Activated CD4-positive, alpha-beta memory T cell treated with anti-CD3 and anti-CD28 coated beads, Interleukin-2, amount 10 ng/mL, durations not matched to agents 7 days and 5 days (primary cell): ENCODE data around the gene PAIP1. TPM values are rescaled to one million over a fixed set of nuclear protein-coding genes. Genes with fewer than 3 reads are reported as not detected.
"Not testable (repeated sequence)": the region's sequence is repeated elsewhere in the genome, so short reads cannot be mapped to it uniquely, and the experiment has no call there.

Experiments used
- CTCF ChIA-PET: fragments of 350-600 bp; sonication (Branson Sonifier 250); formaldehyde crosslinking; loops from one replicate; lab custom pipeline; 2021; ENCODE audit warnings: antibody characterized with exemption, inconsistent platforms; lab: Charles Lee
- POLR2A ChIA-PET: fragments of 350-600 bp; sonication (Branson Sonifier 250); formaldehyde crosslinking; loops from one replicate; lab custom pipeline; 2021; ENCODE audit warnings: antibody characterized with exemption; lab: Charles Lee
- DNase-seq: peaks from one replicate; pipeline ENCODE4 v3.0.0-alpha.2; 2020
- H3K27ac Mint-ChIP-seq: one replicate; pipeline ENCODE4 v1.8.0; 2021; ENCODE audit warnings: mild to moderate bottlenecking, mixed read lengths
- H3K27me3 Mint-ChIP-seq: one replicate; pipeline ENCODE4 v1.8.0; 2021; ENCODE audit warnings: mixed read lengths
- H3K36me3 Mint-ChIP-seq: one replicate; pipeline ENCODE4 v1.8.0; 2021; ENCODE audit warnings: low read depth, mixed read lengths
- H3K4me1 Mint-ChIP-seq: one replicate; pipeline ENCODE4 v1.8.0; 2021; ENCODE audit warnings: mixed read lengths
- H3K4me3 Mint-ChIP-seq: one replicate; pipeline ENCODE4 v1.8.0; 2021; ENCODE audit warnings: mild to moderate bottlenecking, mixed read lengths
- H3K9me3 Mint-ChIP-seq: one replicate; pipeline ENCODE4 v1.8.0; 2021; ENCODE audit warnings: mixed read lengths
- total RNA-seq, 2 experiments: library from RNA; stranded (reverse); gene quantifications; one replicate each; pipeline ENCODE4 v1.2.3, GENCODE V29; 2021

Gene PAIP1
- total RNA-seq, 2 experiments from 2014 or later: 37.0 to 38.8 TPM

GRCh38 chr5:43588842-43589241 is 32.0 kb upstream of the PAIP1 start:
- ChIA-PET CTCF (interaction anchor here (0.7 to 1.2 kb wide), 2 partner anchors 43 to 75 kb away, joined by 3 read pairs; no protein-coding TSS in a partner anchor), POLR2A (interaction anchor here (1.3 kb wide), 1 partner anchor 15 kb away, joined by 4 read pairs; no protein-coding TSS in a partner anchor)
- H3K9me3 Mint-ChIP-seq: no peaks in the 10 kb centered on the region

GRCh38 chr5:43584166-43584699 is 27.4 kb upstream of the PAIP1 start:
- POLR2A ChIA-PET: no interaction called here
- CTCF ChIA-PET: interaction anchor here (1.2 kb wide), 1 partner anchor 47 kb away, joined by 3 read pairs; no protein-coding TSS in a partner anchor
- no peak for DNase-seq
- Mint-ChIP-seq H3K27ac (no peak overlapping the region), H3K27me3 (no peaks in the 10 kb centered on the region), H3K9me3 (no peaks in the 10 kb centered on the region), H3K4me1 (no peaks in the 10 kb centered on the region), H3K4me3 (no peak overlapping the region), H3K36me3 (peaks cover 12% of the 10 kb centered on the region)

More at GRCh38 chr5:43588842-43589241, 32.0 kb upstream of the PAIP1 start:
- Mint-ChIP-seq H3K4me3 (no peak overlapping the region), H3K27ac (no peak overlapping the region), H3K4me1 (peaks cover 3% of the 10 kb centered on the region), H3K36me3 (peaks cover 13% of the 10 kb centered on the region), H3K27me3 (no peaks in the 10 kb centered on the region)
- DNase-seq: no peak

- no peak for DNase-seq
- POLR2A ChIA-PET: no interaction called here
- Mint-ChIP-seq H3K4me3 (no peak overlapping the region), H3K27ac (no peak overlapping the region), H3K36me3 (peaks cover 8% of the 10 kb centered on the region), H3K9me3 (no peaks in the 10 kb centered on the region), H3K4me1 (no peaks in the 10 kb centered on the region), H3K27me3 (no peaks in the 10 kb centered on the region)
- CTCF ChIA-PET: interaction anchor here (1.2 kb wide), 1 partner anchor 47 kb away, joined by 3 read pairs; no protein-coding TSS in a partner anchor
These were observed 26.8 kb upstream of the PAIP1 start for GRCh38 chr5:43583724-43584123.

GRCh38 chr5:43582082-43583005 is 25.5 kb upstream of the PAIP1 start:
- Mint-ChIP-seq H3K9me3 (no peaks in the 10 kb centered on the region), H3K27ac (no peak overlapping the region), H3K4me3 (no peak overlapping the region), H3K4me1 (no peaks in the 10 kb centered on the region), H3K36me3 (peaks cover 8% of the 10 kb centered on the region), H3K27me3 (no peaks in the 10 kb centered on the region)
- ChIA-PET CTCF (no interaction called here), POLR2A (interaction anchor here (0.9 kb wide), 1 partner anchor 22 kb away, joined by 4 read pairs; no protein-coding TSS in a partner anchor)
- no peak for DNase-seq

GRCh38 chr5:43581398-43581797 is 24.5 kb upstream of the PAIP1 start:
- H3K27me3 Mint-ChIP-seq: no peaks in the 10 kb centered on the region
- DNase-seq: no peak
- H3K36me3 Mint-ChIP-seq: peaks cover 18% of the 10 kb centered on the region
- no peak overlapping the region for H3K27ac Mint-ChIP-seq
- H3K4me1 Mint-ChIP-seq: no peaks in the 10 kb centered on the region
- ChIA-PET POLR2A (no interaction called here), CTCF (no interaction called here)
- H3K4me3 Mint-ChIP-seq: no peak overlapping the region
- H3K9me3 Mint-ChIP-seq: no peaks in the 10 kb centered on the region

- H3K36me3 Mint-ChIP-seq: peaks cover 21% of the 10 kb centered on the region
- DNase-seq, H3K27me3 Mint-ChIP-seq, POLR2A ChIA-PET, H3K4me1 Mint-ChIP-seq, CTCF ChIA-PET, H3K27ac Mint-ChIP-seq, H3K4me3 Mint-ChIP-seq, H3K9me3 Mint-ChIP-seq: not testable (repeated sequence)
These were observed 23.7 kb upstream of the PAIP1 start for GRCh38 chr5:43580402-43581210.

- H3K9me3 Mint-ChIP-seq: no peaks in the 10 kb centered on the region
- DNase-seq: no peak
- no peak overlapping the region for H3K27ac Mint-ChIP-seq
- H3K36me3 Mint-ChIP-seq: peaks cover 24% of the 10 kb centered on the region
- ChIA-PET POLR2A (no interaction called here), CTCF (no interaction called here)
- no peaks in the 10 kb centered on the region for H3K4me1 Mint-ChIP-seq
- H3K4me3 Mint-ChIP-seq: no peak overlapping the region
- H3K27me3 Mint-ChIP-seq: no peaks in the 10 kb centered on the region
These were observed 16.2 kb upstream of the PAIP1 start for GRCh38 chr5:43573058-43573457.

GRCh38 chr5:43572357-43572756 is 15.5 kb upstream of the PAIP1 start:
- H3K4me3 Mint-ChIP-seq: no peak overlapping the region

GRCh38 chr5:43571237-43571636 is 14.4 kb upstream of the PAIP1 start:
- no peaks in the 10 kb centered on the region for H3K4me1 Mint-ChIP-seq

More at GRCh38 chr5:43572357-43572756, 15.5 kb upstream of the PAIP1 start:
- DNase-seq: no peak
- CTCF ChIA-PET: no interaction called here
- Mint-ChIP-seq H3K36me3 (peaks cover 24% of the 10 kb centered on the region), H3K27ac (no peak overlapping the region), H3K9me3 (no peaks in the 10 kb centered on the region), H3K27me3 (no peaks in the 10 kb centered on the region), H3K4me1 (no peaks in the 10 kb centered on the region)
- POLR2A ChIA-PET: no interaction called here

GRCh38 chr5:43570450-43571158 is 13.7 kb upstream of the PAIP1 start:
- H3K4me1 Mint-ChIP-seq: no peaks in the 10 kb centered on the region
- H3K27ac Mint-ChIP-seq: no peak overlapping the region
- H3K4me3 Mint-ChIP-seq: no peak overlapping the region
- DNase-seq: no peak
- POLR2A ChIA-PET: interaction anchor here (0.6 kb wide), 1 partner anchor 135 kb away, joined by 3 read pairs; no protein-coding TSS in a partner anchor
- H3K36me3 Mint-ChIP-seq: peaks cover 9% of the 10 kb centered on the region
- no peaks in the 10 kb centered on the region for H3K9me3 Mint-ChIP-seq
- no peaks in the 10 kb centered on the region for H3K27me3 Mint-ChIP-seq
- CTCF ChIA-PET: interaction anchor here (1.4 kb wide), 1 partner anchor 61 kb away, joined by 3 read pairs; no protein-coding TSS in a partner anchor

More at GRCh38 chr5:43571237-43571636, 14.4 kb upstream of the PAIP1 start:
- no peaks in the 10 kb centered on the region for H3K27me3 Mint-ChIP-seq
- no peak overlapping the region for H3K27ac Mint-ChIP-seq
- H3K9me3 Mint-ChIP-seq: no peaks in the 10 kb centered on the region
- ChIA-PET POLR2A (no interaction called here), CTCF (no interaction called here)
- H3K4me3 Mint-ChIP-seq: no peak overlapping the region
- peaks cover 13% of the 10 kb centered on the region for H3K36me3 Mint-ChIP-seq
- no peak for DNase-seq

- Mint-ChIP-seq H3K36me3 (no peaks in the 10 kb centered on the region), H3K27ac (no peak overlapping the region), H3K27me3 (no peaks in the 10 kb centered on the region), H3K4me1 (no peaks in the 10 kb centered on the region), H3K9me3 (no peaks in the 10 kb centered on the region), H3K4me3 (no peak overlapping the region)
- ChIA-PET POLR2A (no interaction called here), CTCF (no interaction called here)
- no peak for DNase-seq
These were observed 12.4 kb upstream of the PAIP1 start for GRCh38 chr5:43569236-43569746.

- no peaks in the 10 kb centered on the region for H3K9me3 Mint-ChIP-seq
These were observed 11.1 kb upstream of the PAIP1 start for GRCh38 chr5:43567967-43568366.

More at GRCh38 chr5:43567967-43568366, 11.1 kb upstream of the PAIP1 start:
- Mint-ChIP-seq H3K4me1 (no peaks in the 10 kb centered on the region), H3K36me3 (no peaks in the 10 kb centered on the region), H3K27ac (no peak overlapping the region), H3K4me3 (no peak overlapping the region), H3K27me3 (no peaks in the 10 kb centered on the region)
- DNase-seq: no peak
- ChIA-PET CTCF (no interaction called here), POLR2A (no interaction called here)
